Activated effector memory CD4-positive, alpha-beta T cell treated with anti-CD3 and anti-CD28 coated beads, Interleukin-2, amount 50 U/mL, for 16 hours (primary cell): Measurements from ENCODE around the gene TP53TG5.

Experiments
- DNase-seq: peaks from one replicate; pipeline ENCODE4 v3.0.0-alpha.2; 2020

TP53TG5 gene

GRCh38 chr20:45345104-45345936 lies 32.8 kb downstream of the TP53TG5 start:
- DNase-seq, result no peak

GRCh38 chr20:45344168-45344860 lies 33.8 kb downstream of the TP53TG5 start:
- DNase-seq, result peak; percentile 67

GRCh38 chr20:45343532-45344167 lies 34.5 kb downstream of the TP53TG5 start:
- DNase-seq, result no peak

GRCh38 chr20:45342855-45343531 lies 35.1 kb downstream of the TP53TG5 start:
- no peak for DNase-seq

GRCh38 chr20:45341939-45342854 lies 35.9 kb downstream of the TP53TG5 start:
- no peak for DNase-seq

- no peak for DNase-seq
Observed at GRCh38 chr20:45341579-45341938, 36.6 kb downstream of the TP53TG5 start.

GRCh38 chr20:45340951-45341350 lies 37.2 kb downstream of the TP53TG5 start:
- no peak for DNase-seq

- DNase-seq, result no peak
Observed at GRCh38 chr20:45340236-45340847, 37.8 kb downstream of the TP53TG5 start.

GRCh38 chr20:45339799-45340198 lies 38.3 kb downstream of the TP53TG5 start:
- no peak for DNase-seq

GRCh38 chr20:45339084-45339483 lies 39.0 kb downstream of the TP53TG5 start:
- DNase-seq, result no peak

GRCh38 chr20:45338121-45339030 lies 39.7 kb downstream of the TP53TG5 start:
- no peak for DNase-seq

- no peak for DNase-seq
Observed at GRCh38 chr20:45337367-45338120, 40.6 kb downstream of the TP53TG5 start.

GRCh38 chr20:45336530-45337366 lies 41.4 kb downstream of the TP53TG5 start:
- DNase-seq, result no peak

GRCh38 chr20:45330476-45330875 lies 47.6 kb downstream of the TP53TG5 start:
- DNase-seq, result no peak

- DNase-seq, result no peak
Observed at GRCh38 chr20:45329497-45330319, 48.4 kb downstream of the TP53TG5 start.

- DNase-seq, result no peak
Observed at GRCh38 chr20:45328451-45328850, 49.7 kb downstream of the TP53TG5 start.

GRCh38 chr20:45325371-45325770 lies 52.8 kb downstream of the TP53TG5 start:
- no peak for DNase-seq

- no peak for DNase-seq
Observed at GRCh38 chr20:45323731-45324130, 54.4 kb downstream of the TP53TG5 start.
